Stimulated activated CD8-positive, alpha-beta memory T cell treated with anti-CD3 and anti-CD28 coated beads, Interleukin-15, amount 100 ng/mL, for 4 hours (primary cell): Measurements from ENCODE around the gene TMEM14C.
A peak's percentile ranks its signal among the peaks of the same experiment; 100 is the strongest.
"Not testable (repeated sequence)": the region's sequence is repeated elsewhere in the genome, so short reads cannot be mapped to it uniquely, and the experiment has no call there.

Experiments
- DNase-seq, 2 donors: peaks; one replicate each; pipeline ENCODE4 v3.0.0-alpha.2; 2020; ENCODE audit warnings: low read depth in 2 of 2

The TMEM14C gene

DNA sequence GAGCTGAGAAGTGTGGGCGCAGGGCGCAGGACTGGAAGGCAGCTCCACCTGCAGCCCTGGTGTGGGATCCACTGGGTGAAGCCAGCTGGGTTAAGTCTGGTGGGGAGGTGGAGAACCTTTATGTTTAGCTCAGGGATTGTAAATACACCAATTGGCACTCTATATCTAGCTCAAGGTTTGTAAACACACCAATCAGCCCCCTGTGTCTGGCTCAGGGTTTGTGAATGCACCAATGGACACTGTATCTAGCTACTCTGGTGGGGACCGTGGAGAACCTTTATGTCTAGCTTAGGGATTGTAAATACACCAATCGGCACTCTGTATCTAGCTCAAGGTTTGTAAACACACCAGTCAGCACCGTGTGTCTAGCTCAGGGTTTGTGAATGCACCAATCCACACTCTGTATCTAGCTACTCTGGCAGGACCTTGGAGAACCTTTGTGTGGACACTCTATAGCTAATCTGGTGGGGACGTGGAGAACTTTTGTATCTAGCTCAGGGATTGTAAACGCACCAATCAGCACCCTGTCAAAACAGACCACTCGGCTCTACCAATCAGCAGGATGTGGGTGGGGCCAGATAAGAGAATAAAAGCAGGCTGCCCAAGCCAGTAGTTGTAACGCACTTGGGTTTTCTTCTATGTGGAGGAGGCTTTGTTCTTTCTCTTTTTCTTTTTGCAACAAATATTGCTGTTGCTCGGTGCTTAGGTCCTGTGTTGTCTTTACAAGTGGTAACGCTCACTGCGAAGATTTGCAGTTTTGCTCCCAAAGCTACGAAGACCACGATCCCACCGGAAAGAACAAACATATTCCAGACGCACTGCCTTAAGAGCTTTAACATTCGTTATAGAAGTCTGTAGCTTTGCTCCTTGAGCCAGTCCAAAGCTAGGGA, 1.7 kb upstream of the TMEM14C start:
- not testable (repeated sequence) for DNase-seq

DNA sequence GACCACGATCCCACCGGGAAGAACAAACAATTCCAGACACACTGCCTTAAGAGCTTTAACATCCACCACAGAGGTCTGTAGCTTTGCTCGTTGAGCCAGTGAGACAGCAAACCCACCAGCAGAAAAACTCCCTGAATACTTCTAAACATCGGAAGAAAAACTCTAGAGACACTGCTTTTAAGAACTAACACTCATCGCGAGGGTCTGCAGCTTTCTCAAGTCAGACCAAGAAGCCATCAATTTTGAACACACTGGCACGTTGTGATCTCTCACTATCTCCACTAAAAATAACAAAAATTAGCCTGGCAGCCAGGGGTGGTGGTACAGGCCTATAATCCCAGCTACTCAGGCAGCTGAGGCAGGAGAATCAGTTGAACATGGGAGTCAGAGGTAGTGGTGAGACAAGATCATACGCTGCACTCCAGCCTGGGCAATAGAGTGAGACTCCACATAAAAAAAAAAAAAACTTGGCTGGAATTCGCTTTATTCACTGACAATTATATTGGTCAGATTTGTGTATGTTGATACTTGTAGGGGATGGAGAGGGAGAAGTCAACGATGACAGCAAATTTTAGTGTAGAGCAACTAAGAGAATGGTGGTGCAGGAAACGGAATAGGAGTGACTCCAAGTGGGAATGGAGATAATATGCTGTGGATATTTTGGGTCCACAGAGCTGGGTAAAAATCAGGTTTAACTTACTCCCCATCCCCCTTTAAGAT, 860 bp upstream of the TMEM14C start:
- DNase-seq: no peak

DNA sequence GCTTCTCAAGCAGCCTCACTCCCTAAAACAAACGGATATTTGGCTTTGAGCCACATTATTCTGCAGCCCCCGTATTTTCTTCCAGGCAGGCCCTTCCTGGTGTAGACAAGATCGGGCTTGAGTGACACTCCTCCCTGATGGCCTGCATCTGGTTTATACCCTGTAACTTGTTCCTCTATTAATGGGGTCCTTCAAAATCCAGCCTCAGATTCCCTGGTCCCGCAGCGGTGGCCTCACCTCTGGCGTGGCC, 375 bp upstream of the TMEM14C start:
- no peak for DNase-seq

DNA sequence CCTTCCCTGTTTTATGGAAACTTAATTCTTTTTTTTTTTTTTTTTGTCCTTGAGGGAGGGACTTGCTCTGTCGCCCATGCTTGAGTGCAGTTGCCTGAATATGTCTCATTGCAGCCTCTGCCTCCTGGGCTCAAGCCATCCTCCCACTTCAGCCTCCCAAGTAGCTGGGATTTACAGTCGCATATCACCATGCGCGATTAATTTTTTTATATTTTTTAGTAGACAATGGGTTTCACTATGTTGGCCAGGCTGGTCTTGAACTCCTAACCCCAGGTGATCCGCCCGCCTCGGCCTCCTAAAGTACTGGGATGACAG, 654 bp downstream of the TMEM14C start:
- DNase-seq: no peak

DNA sequence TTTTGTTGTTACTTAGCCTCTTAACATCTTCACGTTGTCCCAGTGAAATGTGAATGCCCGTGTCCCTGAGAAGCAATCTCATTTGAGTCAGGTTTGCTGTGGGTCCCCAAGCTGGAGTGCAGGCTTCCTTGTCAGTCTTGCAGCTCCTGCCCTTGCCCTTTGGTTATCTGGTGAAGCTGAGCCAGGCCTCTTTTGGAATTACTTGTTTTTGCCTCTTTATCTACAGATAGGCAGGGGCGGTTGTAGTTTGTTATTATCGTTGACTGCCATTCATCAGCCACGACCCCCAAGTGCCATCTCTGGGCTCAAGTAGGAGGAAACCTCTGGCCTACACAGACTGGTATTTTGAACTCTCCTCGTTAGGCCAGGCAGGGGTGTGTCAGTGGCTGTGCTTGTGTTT, 2.2 kb downstream of the TMEM14C start:
- no peak for DNase-seq

DNA sequence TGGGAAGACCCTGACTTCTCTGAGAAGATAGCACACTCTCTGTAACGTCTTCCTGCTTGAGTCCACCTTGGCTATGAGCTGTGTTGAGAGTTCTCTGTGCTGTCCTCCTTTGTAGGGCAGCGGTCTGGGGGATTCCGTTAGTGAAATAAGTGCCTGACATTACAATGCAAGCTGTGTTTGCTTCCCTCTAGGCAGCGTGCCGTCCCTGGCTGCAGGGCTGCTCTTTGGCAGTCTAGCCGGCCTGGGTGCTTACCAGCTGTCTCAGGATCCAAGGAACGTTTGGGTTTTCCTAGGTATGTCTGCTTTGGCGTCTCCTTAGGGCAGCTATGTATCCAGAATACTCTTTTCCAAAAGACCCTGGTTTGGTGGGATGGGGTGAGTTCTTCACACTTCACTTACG, 2.8 kb downstream of the TMEM14C start:
- no peak for DNase-seq

DNA sequence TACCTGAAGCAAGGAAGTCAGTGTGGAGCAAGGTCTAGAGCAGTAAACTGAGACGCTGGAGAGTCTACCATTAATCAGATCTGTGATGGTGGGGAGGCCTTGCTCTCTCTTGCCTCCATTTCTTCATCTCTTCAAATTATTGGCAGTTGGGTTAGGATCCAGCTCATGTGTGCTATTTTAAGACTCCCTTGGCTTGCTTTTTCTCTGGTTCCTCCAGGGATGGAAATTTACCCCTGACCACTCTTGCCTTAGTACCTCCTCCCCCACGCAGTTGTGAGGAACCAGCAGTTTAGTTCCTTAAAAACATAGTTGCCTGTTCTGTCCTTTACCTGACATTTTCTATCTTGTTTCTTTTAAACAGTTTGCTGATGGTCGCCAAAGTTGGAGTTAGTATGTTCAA, 7.4 kb downstream of the TMEM14C start:
- DNase-seq: no peak

DNA sequence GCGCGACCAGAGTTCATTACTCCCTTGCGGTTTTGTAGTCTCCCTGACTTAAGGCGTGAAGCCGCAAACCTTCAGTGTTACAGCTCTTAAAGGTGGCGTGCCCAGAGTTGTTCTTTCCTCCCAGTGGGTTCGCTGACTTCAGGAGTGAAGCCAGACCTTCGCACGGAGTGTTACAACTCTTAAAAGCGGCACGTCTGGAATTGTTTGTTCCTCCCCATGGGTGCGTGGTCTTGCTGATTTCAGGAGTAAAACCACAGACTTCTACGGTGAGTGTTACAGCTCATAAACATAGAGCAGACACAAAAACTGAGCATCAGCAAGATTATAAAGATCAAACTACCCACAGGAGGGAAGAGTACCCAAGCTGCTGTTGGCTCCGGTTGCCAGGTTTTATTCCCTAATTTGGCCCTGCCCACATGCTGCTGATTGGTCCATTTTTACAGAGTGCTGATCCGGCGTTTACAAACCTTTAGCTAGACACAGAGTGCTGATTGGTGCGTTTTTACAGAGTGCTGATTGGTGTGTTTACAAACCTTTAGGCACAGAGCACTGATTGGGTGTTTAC, 10.4 kb downstream of the TMEM14C start:
- no peak for DNase-seq

DNA sequence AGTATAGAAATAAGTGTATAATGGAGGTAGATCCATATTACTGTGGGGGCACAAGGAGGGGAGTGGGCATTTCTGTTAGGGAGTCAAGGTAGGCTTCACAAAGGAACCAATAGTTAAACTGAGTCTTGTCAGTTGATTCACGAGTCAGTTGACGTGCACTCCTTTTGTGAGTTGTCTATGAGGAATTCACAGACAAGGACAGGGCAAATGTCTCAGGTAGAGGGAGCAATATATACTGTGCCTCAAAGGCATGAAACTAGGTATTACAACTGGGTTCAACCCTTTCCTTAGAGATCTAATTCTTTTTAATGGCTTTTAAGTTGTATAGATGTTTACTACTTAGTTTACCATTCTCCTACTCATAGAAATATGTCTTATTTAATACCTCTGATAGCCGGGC, 11.0 kb downstream of the TMEM14C start:
- DNase-seq: no peak

DNA sequence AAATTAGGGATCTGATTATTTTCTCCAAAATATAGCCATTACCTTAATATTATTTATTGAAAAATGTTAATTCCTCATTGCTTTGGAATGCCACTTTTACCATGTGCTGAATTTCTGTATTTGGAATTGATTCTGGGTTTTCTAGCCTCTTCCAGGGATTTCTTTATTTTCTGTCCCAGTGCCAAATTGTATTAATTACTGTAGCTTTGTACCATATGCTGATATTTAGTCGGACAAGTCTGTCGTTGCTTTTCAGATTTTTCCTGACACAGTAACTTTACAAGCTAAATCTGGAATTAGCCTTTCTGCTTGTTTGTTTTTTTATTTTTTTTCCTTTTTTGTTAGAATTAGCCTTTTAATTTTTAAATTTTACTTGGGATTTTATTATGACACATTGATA, 13.9 kb downstream of the TMEM14C start:
- no peak for DNase-seq

DNA sequence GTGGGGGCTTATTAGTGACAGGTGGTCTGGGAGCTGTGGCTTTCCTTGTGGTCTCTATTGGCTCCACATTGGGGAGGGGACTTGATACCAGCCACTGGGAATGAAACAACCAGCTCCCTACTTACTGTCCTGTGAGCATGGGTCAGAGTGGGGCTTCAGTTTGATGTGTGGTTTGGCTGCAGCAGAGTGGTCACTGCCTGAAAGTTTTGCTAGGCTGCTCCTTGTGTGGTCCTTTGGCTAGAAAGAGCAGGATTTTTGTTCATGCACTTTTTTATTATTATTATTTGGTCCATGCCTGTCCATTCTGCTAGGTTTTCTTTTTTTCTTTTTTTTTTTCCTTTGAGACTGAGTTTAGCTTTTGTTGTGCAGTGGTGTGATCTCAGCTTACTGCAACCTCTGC, 17.2 kb downstream of the TMEM14C start:
- DNase-seq: no peak

DNA sequence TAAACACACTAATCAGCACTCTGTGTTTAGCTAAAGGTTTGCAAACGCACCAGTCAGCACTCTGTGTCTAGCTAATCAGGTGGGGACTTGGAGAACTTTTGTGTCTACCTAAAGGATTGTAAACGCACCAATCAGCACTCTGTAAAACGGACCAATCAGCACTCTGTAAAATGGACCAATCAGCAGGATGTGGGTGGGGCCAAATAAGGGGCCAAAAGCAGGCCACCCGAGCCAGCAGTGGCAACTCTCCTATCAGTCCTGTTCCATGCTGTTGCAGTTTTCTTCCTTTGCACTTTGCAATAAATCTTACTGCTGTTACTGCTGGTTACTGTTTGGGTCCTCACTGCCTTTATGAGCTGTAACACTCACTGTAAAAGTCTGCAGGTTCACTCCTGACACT, 18.8 kb downstream of the TMEM14C start:
- DNase-seq: not testable (repeated sequence)

DNA sequence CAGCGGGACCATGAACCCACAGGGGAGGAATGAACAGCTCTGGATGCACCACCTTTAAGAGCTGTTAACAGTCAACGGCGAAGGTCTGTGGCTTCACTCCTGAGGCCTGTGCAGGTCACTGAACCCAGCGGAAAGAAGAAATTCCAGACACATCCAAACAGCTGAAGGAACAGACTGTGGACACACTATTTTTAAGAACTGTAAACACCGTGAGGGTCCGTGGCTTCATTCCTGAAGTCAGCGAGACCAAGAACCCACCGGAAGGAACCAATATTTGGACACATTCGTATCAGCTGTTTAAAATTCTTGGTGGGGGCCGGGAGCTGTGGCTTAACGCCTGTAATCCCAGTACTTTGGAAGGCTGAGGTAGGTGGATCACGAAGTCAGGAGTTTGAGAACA, 19.4 kb downstream of the TMEM14C start:
- no peak for DNase-seq

DNA sequence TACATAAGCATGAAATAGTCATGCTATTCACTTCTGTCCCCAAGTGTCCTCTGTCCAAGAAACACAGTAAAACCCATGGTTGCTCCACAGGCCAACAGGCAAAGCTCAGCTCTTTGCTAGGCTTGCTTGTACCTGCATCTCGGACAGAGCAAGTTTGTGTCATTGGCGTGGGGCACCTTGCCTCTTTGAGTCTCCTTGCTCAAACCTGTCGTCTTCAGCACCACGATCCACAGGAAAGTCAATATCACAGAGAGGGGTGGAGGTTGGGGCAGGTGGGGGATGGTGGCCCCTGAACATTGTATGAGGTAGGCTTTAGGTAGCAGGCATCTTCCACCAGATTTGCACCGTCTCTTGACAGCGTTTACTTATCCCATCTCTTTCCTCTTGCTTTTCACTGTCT, 20.6 kb downstream of the TMEM14C start:
- DNase-seq: no peak

DNA sequence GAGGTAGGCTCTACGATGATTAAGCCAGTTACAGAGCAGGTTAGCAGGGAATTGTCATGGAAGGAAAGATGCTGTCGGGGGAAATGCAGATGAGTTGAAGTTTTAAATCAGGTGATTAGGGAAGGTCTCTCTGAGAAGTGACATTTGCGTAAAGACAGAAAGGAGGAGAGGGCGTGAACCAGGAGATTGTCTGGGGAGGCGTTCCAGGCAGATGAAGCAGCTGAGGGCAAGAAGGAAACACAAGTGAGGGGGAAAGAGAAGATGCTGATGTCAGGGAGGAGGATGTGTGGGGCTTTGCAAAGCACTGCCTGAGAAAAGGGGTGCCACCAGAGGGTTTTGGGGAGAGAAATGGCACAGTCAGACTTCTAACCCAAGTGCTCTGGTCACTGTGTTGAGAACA, 22.2 kb downstream of the TMEM14C start:
- no peak for DNase-seq

DNA sequence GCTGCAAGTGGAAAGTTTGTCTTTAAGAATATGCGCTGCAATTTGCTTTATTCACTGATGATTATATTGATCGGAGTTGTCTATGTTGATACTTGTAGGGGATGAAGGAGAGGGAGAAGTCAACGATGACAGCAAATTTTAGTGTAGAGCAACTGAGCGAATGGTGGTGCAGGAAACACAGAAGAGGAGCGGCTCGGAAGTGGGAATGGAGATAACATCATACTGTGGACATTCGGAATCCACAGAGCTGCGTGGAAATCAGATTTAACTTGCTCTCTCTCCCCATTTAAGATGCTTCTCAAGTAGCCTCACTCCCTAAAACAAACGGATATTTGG, 24.0 kb downstream of the TMEM14C start:
- DNase-seq: no peak

DNA sequence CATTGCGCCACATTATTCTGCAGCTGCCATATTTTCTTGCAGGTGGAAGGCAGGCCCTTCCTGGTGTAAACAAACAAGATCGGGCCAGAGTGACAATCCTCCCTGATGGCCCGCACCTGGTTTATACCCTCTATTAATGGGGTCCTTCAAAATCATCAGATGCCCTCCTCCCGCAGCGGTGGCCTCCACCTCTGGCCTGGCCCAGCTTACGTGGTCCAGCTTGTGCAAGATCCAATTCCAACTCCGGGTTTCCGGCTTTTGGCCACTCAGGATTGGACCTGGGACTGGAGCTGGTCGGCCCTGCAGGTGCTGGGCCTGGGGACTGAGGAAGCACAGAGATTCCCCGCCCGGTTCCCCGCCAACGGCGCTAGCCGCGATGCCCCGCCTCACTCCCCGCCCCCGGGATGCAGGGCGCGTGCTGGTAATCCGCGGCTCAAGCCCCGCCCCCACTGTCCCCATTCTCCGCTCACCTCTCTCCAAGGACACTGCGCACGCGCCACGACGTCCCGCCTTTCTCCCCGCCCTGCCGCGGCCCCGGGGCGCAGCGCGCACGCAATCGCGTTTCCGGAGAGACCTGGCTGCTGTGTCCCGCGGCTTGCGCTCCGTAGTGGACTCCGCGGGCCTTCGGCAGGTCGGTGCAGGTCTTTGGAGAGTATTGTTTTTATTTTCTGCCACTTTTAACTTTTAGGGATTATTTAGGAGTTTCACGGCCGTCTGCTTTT, 24.5 kb downstream of the TMEM14C start, which contains the start of gene TMEM14B:
TMEM14B (plus strand) TSS at position 555 of the 722 bp plus-strand sequence. CDS start 1,441 bp downstream, outside the sequence.
- peak; percentile 98 to 99 for DNase-seq

DNA sequence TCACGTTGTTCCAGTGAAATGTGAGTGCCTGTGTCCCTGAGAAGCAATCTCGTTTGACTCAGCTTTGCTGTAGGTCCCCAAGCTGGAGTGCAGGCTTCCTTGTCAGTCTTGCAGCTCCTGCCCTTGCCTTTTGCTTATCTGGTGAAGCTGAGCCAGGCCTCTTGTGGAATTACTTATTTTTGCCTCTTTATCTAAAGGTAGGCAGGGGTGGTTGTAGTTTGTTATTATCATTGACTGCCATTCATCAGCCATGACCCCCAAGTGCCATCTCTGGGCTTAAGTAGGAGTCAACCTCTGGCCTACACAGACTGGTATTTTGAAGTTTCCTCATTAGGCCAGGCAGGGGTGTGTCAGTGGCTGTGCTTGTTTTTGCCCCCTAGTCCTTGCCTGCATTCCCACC, 26.9 kb downstream of the TMEM14C start:
- DNase-seq: no peak

DNA sequence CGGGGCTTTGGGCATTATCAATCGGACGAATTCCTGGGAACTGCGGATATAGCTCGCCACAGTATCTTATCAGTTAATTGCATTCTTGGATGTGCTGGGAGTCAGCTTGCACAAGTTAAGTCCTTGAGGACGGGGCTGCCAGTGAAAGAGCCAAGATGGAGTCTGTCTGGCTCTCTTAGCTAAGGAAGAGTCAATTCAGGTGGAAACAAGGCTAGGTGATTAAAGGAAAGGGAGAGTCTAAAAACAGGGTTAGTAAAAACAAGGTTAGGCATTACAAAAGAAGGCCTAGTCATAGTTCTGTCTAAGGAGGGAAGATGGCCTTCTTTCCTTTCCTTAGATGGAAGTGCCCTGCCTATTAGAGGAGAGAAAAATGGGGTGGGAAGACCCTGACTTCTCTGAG, 27.7 kb downstream of the TMEM14C start:
- DNase-seq: not testable (repeated sequence)

DNA sequence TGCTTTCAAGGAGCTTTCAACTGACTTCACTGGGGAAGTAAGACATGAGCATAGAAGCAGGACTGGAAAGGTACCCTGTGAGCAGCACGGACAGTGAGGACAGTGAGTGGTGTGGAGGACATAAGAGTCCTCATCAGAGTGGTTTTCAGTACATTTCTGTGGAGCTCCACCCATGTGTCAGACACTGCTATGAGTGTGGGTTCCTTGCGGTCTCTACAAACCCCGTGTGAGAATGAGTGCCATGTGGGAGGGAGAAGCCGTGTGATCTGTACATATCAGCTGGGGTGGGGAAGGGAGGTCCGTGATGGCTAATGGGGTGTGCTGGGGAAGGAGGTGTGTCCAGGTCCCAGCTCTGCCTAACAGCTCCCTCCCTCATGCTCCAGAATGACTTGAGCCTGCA, 28.9 kb downstream of the TMEM14C start:
- DNase-seq: not testable (repeated sequence)

DNA sequence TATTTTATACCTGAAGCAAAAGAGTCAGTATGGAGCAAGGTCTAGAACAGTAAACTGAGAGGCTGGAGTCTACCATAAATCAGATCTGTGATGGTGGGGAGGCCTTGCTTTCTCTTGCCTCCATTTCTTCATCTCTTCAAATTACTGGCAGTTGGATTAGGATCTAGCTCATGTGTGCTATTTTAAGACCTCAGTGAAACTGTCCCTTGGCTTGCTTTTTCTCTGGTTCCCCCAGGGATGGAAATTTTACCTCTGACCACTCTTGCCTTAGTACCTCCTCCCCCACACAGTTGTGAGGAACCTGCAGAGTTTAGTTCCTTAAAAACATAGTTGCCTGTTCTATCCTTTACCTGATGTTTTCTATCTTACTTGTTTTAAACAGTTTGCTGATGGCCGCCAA, 33.2 kb downstream of the TMEM14C start:
- no peak for DNase-seq

DNA sequence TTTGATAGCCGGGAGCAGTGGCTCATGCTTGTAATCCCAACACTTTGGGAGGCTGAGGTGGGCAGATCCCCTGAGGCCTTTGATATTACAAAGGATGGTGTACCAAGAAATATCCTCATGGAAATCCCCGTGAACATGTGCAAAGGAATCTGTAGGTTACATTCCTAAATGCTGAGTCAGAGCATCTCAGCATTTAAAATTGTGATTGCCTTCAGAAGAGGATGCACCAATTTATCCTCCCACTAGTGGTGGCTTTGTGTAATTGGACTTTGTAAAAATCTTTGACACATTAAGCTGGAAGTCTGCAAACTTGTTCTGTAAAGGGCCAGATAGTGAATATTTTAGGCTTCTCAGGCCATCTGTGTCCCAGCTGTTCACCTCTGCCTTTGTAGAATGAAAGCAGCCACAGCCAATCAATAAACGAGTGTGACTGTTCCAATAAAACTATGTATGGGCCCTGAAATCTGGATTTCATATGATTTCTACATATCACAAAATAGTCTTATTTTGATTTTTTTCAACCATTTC, 36.5 kb downstream of the TMEM14C start:
- DNase-seq: no peak
